ENCODE results near the gene MBD3. TPM values are rescaled to one million over a fixed set of nuclear protein-coding genes. Genes with fewer than 3 reads are reported as not detected.

The MBD3 gene
- total and polyA plus RNA-seq, 2 experiments from 2014 or later: 27.6 to 118 TPM

DNA sequence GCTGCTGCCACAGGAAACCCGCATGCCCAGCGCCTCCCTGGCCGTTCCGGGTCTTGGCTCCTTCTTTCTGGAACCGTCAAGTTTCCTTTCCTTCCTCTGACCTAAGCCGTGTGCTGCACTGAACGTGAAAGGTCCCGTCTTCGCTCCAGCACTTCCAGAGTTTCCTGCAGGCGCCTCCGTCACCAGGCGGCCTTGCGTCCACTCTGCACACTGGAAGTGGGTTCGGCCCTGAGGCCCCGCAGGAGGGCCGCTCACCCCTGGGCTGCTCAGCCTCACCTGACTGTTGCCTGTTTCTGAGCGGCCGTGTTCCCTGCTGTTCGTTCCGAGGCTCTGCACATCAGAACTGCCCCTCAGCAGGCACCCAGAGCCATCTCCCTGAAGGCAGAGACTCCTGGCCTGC is 12.3 kb downstream of the MBD3 start (continued):
- TF ChIP-seq NANOG (IDR thresholded peaks at IDR 0.05; ENCODE audit: borderline replicate concordance) (no peak), EZH2phosphoT487 (IDR thresholded peaks at IDR 0.05; ENCODE audit: unreplicated experiment) (no peak), JUNB (IDR thresholded peaks at IDR 0.05; ENCODE audit: unreplicated experiment) (no peak), STAT1 (IDR thresholded peaks at IDR 0.05; ENCODE audit: unreplicated experiment) (no peak), CREB1 (CRISPR knock-in tag; IDR thresholded peaks at IDR 0.05; ENCODE audit: low read depth) (no peak)
- TF ChIP-seq, protein P1, sequence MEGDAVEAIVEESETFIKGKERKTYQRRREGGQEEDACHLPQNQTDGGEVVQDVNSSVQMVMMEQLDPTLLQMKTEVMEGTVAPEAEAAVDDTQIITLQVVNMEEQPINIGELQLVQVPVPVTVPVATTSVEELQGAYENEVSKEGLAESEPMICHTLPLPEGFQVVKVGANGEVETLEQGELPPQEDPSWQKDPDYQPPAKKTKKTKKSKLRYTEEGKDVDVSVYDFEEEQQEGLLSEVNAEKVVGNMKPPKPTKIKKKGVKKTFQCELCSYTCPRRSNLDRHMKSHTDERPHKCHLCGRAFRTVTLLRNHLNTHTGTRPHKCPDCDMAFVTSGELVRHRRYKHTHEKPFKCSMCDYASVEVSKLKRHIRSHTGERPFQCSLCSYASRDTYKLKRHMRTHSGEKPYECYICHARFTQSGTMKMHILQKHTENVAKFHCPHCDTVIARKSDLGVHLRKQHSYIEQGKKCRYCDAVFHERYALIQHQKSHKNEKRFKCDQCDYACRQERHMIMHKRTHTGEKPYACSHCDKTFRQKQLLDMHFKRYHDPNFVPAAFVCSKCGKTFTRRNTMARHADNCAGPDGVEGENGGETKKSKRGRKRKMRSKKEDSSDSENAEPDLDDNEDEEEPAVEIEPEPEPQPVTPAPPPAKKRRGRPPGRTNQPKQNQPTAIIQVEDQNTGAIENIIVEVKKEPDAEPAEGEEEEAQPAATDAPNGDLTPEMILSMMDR (conservative IDR thresholded peaks at IDR 0.05; ENCODE audit: low read depth in 2 of 2): no peak
- TF ChIP-seq, protein P2, sequence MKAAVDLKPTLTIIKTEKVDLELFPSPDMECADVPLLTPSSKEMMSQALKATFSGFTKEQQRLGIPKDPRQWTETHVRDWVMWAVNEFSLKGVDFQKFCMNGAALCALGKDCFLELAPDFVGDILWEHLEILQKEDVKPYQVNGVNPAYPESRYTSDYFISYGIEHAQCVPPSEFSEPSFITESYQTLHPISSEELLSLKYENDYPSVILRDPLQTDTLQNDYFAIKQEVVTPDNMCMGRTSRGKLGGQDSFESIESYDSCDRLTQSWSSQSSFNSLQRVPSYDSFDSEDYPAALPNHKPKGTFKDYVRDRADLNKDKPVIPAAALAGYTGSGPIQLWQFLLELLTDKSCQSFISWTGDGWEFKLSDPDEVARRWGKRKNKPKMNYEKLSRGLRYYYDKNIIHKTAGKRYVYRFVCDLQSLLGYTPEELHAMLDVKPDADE (IDR thresholded peaks at IDR 0.05): no peak
- TF ChIP-seq, protein P3, sequence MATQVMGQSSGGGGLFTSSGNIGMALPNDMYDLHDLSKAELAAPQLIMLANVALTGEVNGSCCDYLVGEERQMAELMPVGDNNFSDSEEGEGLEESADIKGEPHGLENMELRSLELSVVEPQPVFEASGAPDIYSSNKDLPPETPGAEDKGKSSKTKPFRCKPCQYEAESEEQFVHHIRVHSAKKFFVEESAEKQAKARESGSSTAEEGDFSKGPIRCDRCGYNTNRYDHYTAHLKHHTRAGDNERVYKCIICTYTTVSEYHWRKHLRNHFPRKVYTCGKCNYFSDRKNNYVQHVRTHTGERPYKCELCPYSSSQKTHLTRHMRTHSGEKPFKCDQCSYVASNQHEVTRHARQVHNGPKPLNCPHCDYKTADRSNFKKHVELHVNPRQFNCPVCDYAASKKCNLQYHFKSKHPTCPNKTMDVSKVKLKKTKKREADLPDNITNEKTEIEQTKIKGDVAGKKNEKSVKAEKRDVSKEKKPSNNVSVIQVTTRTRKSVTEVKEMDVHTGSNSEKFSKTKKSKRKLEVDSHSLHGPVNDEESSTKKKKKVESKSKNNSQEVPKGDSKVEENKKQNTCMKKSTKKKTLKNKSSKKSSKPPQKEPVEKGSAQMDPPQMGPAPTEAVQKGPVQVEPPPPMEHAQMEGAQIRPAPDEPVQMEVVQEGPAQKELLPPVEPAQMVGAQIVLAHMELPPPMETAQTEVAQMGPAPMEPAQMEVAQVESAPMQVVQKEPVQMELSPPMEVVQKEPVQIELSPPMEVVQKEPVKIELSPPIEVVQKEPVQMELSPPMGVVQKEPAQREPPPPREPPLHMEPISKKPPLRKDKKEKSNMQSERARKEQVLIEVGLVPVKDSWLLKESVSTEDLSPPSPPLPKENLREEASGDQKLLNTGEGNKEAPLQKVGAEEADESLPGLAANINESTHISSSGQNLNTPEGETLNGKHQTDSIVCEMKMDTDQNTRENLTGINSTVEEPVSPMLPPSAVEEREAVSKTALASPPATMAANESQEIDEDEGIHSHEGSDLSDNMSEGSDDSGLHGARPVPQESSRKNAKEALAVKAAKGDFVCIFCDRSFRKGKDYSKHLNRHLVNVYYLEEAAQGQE (IDR thresholded peaks at IDR 0.05; ENCODE audit: unreplicated experiment): no peak

DNA sequence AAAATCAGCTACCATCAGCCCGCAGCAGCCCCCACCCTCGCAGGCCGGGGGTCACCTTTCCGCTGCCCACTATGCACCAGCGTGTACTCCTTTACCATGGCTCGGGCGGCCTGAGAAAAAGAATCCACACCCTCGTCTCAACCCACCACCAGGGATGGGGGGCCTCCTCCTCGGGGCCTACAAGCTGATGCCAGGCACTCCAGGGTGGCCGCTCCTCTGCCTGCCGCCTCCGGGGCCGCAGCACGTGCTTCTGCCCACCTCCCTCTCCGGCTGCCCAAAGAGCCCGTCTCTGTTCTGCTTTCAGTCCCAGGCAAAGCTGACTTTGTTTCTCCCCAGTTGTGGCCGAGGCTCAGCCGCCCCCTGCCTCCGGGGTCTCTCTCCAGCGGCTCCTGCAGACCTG is 13.4 kb downstream of the MBD3 start:
- peaks cover 50% of the 10 kb centered on the region for H3K36me3 Mint-ChIP-seq (ENCODE audit: low read depth)
- H3K27ac Mint-ChIP-seq: no peak overlapping the region
- ATAC-seq (no peak), DNase-seq (ENCODE audit: low spot score) (no peak)
- H3K9me2 ChIP-seq (ENCODE audit: insufficient read depth): no peaks in the 10 kb centered on the region
- H3K4me1 Mint-ChIP-seq: no peaks in the 10 kb centered on the region
- H3K9me3 Mint-ChIP-seq: no peaks in the 10 kb centered on the region
- no peaks in the 10 kb centered on the region for H3K27me3 ChIP-seq (ENCODE audit: insufficient read depth)
- H3K4me3 Mint-ChIP-seq: no peak overlapping the region; the same call in 2 of the 3 replicates
- H3K4me2 ChIP-seq: no peak overlapping the region
- H3K4me1 ChIP-seq (ENCODE audit: insufficient read depth): no peaks in the 10 kb centered on the region
- no peaks in the 10 kb centered on the region for H3K79me2 ChIP-seq (replicated peaks; ENCODE audit: insufficient read depth)
- H4K20me1 ChIP-seq (replicated peaks; ENCODE audit: insufficient read depth): peaks cover 9% of the 10 kb centered on the region
- H3K27ac ChIP-seq (ENCODE audit: low read depth): no peak overlapping the region
- H3K4me3 ChIP-seq: no peak overlapping the region
- no peak overlapping the region for H2AFZ ChIP-seq
- no peaks in the 10 kb centered on the region; the same call in 1 of the 2 replicates for H3K36me3 ChIP-seq (ENCODE audit: insufficient read depth)
- no peaks in the 10 kb centered on the region for H3F3A ChIP-seq (replicated peaks; ENCODE audit: low read depth)
- peaks cover 10% of the 10 kb centered on the region for H3K27me3 Mint-ChIP-seq (ENCODE audit: insufficient read depth, low read depth, poor library complexity)
- TF ChIP-seq JUNB (IDR thresholded peaks at IDR 0.05; ENCODE audit: unreplicated experiment) (no peak), STAT1 (IDR thresholded peaks at IDR 0.05; ENCODE audit: unreplicated experiment) (no peak), EZH2 (IDR thresholded peaks at IDR 0.05; ENCODE audit: low read depth, unreplicated experiment) (no peak), ZNF331 (CRISPR knock-in tag; IDR thresholded peaks at IDR 0.05; ENCODE audit: low read depth) (no peak)
- TF ChIP-seq, protein P3 (IDR thresholded peaks at IDR 0.05; ENCODE audit: unreplicated experiment): no peak
